Osteoblast (primary cell): ENCODE data around the gene CREB5. TPM values are rescaled to one million over a fixed set of nuclear protein-coding genes. Genes with fewer than 3 reads are reported as not detected.

Experiments used
- DNase-seq: peaks from one replicate; pipeline ENCODE4 v3.0.0; 2011; ENCODE audit warnings: low spot score, mixed read lengths; ENCODE audit not compliant: insufficient read length; ENCODE audit errors: missing footprints
- H2AFZ ChIP-seq: 2 replicates; pipeline ENCODE4 v1.6.0; 2011; ENCODE audit warnings: mild to moderate bottlenecking, low read length
- H3K27ac ChIP-seq: 2 replicates; pipeline ENCODE4 v1.5.1; 2011; ENCODE audit warnings: mild to moderate bottlenecking, low read depth, low read length, moderate library complexity
- H3K27me3 ChIP-seq: 2 replicates; pipeline ENCODE4 v1.6.0; 2012; ENCODE audit warnings: mild to moderate bottlenecking, control low read depth, inconsistent platforms, low read length, moderate library complexity; ENCODE audit not compliant: insufficient read depth
- H3K36me3 ChIP-seq: 2 replicates; pipeline ENCODE4 v1.5.1; 2011; ENCODE audit warnings: mild to moderate bottlenecking, low read length, control low read depth, moderate library complexity; ENCODE audit not compliant: insufficient read depth
- H3K4me1 ChIP-seq: 2 replicates; pipeline ENCODE4 v1.5.1; 2011; ENCODE audit warnings: mild to moderate bottlenecking, low read length, control low read depth, moderate library complexity; ENCODE audit not compliant: insufficient read depth
- H3K4me2 ChIP-seq: 2 replicates; pipeline ENCODE4 v1.6.0; 2011; ENCODE audit warnings: mild to moderate bottlenecking, low read length; ENCODE audit not compliant: insufficient read depth
- H3K4me3 ChIP-seq: fragments of 200-600 bp; sonication (generic); 3 replicates; pipeline ENCODE4 v1.5.1; 2012; ENCODE audit warnings: mild to moderate bottlenecking, low read length, inconsistent platforms; ENCODE audit not compliant: insufficient read depth
- H3K79me2 ChIP-seq: 2 replicates; pipeline ENCODE4 v1.6.0; 2012; ENCODE audit warnings: mild to moderate bottlenecking, low read length, control low read depth, inconsistent platforms; ENCODE audit not compliant: insufficient read depth
- H3K9me3 ChIP-seq: 2 replicates; pipeline ENCODE4 v1.5.1; 2011; ENCODE audit warnings: low read depth, low read length, control low read depth
- H4K20me1 ChIP-seq: 2 replicates; pipeline ENCODE4 v1.6.0; 2012; ENCODE audit warnings: mild to moderate bottlenecking, low read length, control low read depth; ENCODE audit not compliant: insufficient read depth
- total RNA-seq: library from RNA; depleted of rRNA; stranded (reverse); fragments of >200 nt; gene quantifications from 2 replicates; pipeline ENCODE4 v1.2.3, GENCODE V29; 2012
- TF ChIP-seq, protein P1 (sequence below): IDR thresholded peaks from 2 replicates; pipeline ENCODE4 v1.5.1; 2011; ENCODE audit warnings: mild to moderate bottlenecking, low read depth, low read length, moderate library complexity; ENCODE audit errors: extremely low read depth

The CREB5 gene
- total RNA-seq, 1 donor = 5.1 TPM

DNA sequence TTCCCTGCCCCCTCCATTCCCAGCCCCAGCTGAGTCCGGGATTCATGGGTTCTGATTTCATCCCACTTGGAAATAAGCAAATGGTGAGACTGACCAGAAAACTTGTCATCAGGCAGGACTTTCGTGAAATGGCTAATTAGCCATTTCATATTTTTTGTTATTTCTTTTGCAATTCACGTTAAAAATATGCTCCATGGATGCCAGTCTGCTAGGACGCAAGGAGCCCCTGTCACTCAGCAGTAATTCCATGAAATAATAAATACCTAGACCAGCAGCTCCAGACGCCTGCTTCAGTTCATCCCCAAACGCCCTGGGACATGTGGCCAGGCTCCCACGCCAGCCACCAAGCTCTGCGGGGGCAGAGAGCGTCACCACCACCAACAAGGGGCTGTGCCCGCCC lies 434.9 kb downstream of the CREB5 start:
- H4K20me1 ChIP-seq = no peaks in the 10 kb centered on the region
- no peaks in the 10 kb centered on the region for H3K36me3 ChIP-seq
- H2AFZ ChIP-seq = no peak overlapping the region
- no peak overlapping the region for H3K4me3 ChIP-seq
- DNase-seq = no peak
- H3K27ac ChIP-seq = no peak overlapping the region
- TF ChIP-seq, protein P1, sequence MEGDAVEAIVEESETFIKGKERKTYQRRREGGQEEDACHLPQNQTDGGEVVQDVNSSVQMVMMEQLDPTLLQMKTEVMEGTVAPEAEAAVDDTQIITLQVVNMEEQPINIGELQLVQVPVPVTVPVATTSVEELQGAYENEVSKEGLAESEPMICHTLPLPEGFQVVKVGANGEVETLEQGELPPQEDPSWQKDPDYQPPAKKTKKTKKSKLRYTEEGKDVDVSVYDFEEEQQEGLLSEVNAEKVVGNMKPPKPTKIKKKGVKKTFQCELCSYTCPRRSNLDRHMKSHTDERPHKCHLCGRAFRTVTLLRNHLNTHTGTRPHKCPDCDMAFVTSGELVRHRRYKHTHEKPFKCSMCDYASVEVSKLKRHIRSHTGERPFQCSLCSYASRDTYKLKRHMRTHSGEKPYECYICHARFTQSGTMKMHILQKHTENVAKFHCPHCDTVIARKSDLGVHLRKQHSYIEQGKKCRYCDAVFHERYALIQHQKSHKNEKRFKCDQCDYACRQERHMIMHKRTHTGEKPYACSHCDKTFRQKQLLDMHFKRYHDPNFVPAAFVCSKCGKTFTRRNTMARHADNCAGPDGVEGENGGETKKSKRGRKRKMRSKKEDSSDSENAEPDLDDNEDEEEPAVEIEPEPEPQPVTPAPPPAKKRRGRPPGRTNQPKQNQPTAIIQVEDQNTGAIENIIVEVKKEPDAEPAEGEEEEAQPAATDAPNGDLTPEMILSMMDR = no peak
- no peaks in the 10 kb centered on the region for H3K79me2 ChIP-seq
- H3K4me1 ChIP-seq = no peaks in the 10 kb centered on the region
- peaks cover 3% of the 10 kb centered on the region for H3K9me3 ChIP-seq
- H3K27me3 ChIP-seq = peaks cover 32% of the 10 kb centered on the region
- no peak overlapping the region for H3K4me2 ChIP-seq

DNA sequence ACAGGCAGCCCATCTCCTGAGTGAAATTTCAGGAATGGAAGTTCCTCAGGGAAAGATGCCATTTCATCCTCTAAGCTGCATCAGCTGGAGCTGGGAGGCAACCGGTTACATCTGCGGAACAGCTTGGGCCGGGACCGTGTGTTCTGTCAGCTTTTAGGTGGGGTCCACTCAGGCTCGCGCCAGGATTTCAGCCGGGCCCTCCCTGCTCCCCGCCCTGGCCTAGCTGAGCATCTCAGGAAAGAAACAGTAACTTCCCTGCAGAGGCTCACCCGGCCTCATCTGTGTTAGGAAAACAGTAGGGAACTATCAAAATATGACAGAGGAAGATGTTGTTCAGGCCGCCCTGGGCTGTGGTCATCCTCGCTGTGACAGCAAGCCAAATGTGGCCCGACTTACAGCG lies 435.4 kb downstream of the CREB5 start:
- Histone ChIP-seq H3K79me2 (no peaks in the 10 kb centered on the region), H3K4me2 (no peak overlapping the region), H3K27ac (no peak overlapping the region), H2AFZ (no peak overlapping the region), H3K36me3 (no peaks in the 10 kb centered on the region), H3K9me3 (peaks cover 3% of the 10 kb centered on the region), H4K20me1 (no peaks in the 10 kb centered on the region), H3K4me3 (no peak overlapping the region), H3K27me3 (peaks cover 33% of the 10 kb centered on the region), H3K4me1 (no peaks in the 10 kb centered on the region)
- no peak for DNase-seq
- TF ChIP-seq, protein P1 = no peak

- H3K4me3 ChIP-seq = no peak overlapping the region
- peaks cover 1% of the 10 kb centered on the region for H3K4me1 ChIP-seq
- TF ChIP-seq, protein P1 = no peak
- no peaks in the 10 kb centered on the region for H3K79me2 ChIP-seq
- no peak overlapping the region for H2AFZ ChIP-seq
- no peaks in the 10 kb centered on the region for H3K36me3 ChIP-seq
- peaks cover 3% of the 10 kb centered on the region for H3K9me3 ChIP-seq
- H4K20me1 ChIP-seq = no peaks in the 10 kb centered on the region
- DNase-seq = no peak
- no peak overlapping the region for H3K27ac ChIP-seq
- no peak overlapping the region for H3K4me2 ChIP-seq
- peaks cover 37% of the 10 kb centered on the region for H3K27me3 ChIP-seq
Observed at GRCh38 chr7:28848906-28849305, 436.6 kb downstream of the CREB5 start.

DNA sequence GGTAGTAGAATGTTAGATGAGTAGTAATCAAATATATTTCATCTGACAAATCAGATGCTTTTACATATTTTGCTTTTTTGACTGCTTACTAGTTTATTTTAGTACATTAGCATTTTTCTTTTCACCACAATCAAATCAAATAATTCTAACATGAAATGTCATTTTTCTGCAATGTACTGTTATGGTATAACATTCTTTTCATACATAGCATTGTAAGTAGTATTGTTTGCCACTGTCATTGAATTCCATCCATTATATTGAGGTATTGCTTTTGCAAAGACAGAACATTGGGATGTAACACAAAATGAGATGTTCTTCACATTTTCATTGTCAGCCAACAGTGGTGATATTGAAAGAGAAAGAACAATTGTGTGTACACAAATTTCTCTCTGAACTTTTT lies 438.4 kb downstream of the CREB5 start:
- no peak for DNase-seq
- Histone ChIP-seq H3K4me3 (no peak overlapping the region), H3K4me1 (peaks cover 14% of the 10 kb centered on the region), H2AFZ (no peak overlapping the region), H3K36me3 (no peaks in the 10 kb centered on the region), H3K27me3 (peaks cover 37% of the 10 kb centered on the region), H3K4me2 (no peak overlapping the region), H4K20me1 (no peaks in the 10 kb centered on the region), H3K27ac (no peak overlapping the region), H3K9me3 (peaks cover 3% of the 10 kb centered on the region), H3K79me2 (no peaks in the 10 kb centered on the region)
- TF ChIP-seq, protein P1 = no peak
